SK-N-SH (cell line): Measurements from ENCODE around the gene SLC25A4.

Experiments
- CTCF ChIP-seq: fragments of 200-600 bp; sonication (generic); IDR thresholded peaks from 2 replicates; pipeline ENCODE4 v1.6.1; 2017; ENCODE audit warnings: antibody characterized with exemption, mild to moderate bottlenecking, moderate library complexity
- FOXJ3 ChIP-seq: sonication (generic); formaldehyde crosslinking; IDR thresholded peaks from 2 replicates; pipeline ENCODE4 v1.5.1; 2020; ENCODE audit warnings: mild to moderate bottlenecking, missing genetic modification reagents
- MAX ChIP-seq: IDR thresholded peaks from 2 replicates; pipeline ENCODE4 v1.4.0; 2012; ENCODE audit warnings: low read depth
- PBX3 ChIP-seq: IDR thresholded peaks from 2 replicates; pipeline ENCODE4; 2012
- RCOR1 ChIP-seq: fragments of 150-350 bp; IDR thresholded peaks from 2 replicates; pipeline ENCODE4 v1.6.1; 2017; ENCODE audit warnings: antibody characterized with exemption, low read length
- REST ChIP-seq: IDR thresholded peaks from 2 replicates; pipeline ENCODE4 v1.6.1; 2012; ENCODE audit warnings: mild to moderate bottlenecking, low read depth, low read length, moderate library complexity
- RFX5 ChIP-seq: IDR thresholded peaks from 2 replicates; pipeline ENCODE4 v1.6.1; 2012; ENCODE audit warnings: mild to moderate bottlenecking, improper control_type of control experiment, low read length
- SIN3A ChIP-seq: IDR thresholded peaks from 2 replicates; pipeline ENCODE4 v1.6.1; 2012; ENCODE audit warnings: low read depth, mild to moderate bottlenecking, low read length, moderate library complexity, borderline replicate concordance
- SMC3 ChIP-seq: IDR thresholded peaks from 2 replicates; pipeline ENCODE4 v1.6.1; 2012; ENCODE audit warnings: low read depth, low read length, improper control_type of control experiment
- TAF1 ChIP-seq: IDR thresholded peaks from 2 replicates; pipeline ENCODE4 v1.6.1; 2012; ENCODE audit warnings: low read depth, mild to moderate bottlenecking, low read length, moderate library complexity, borderline replicate concordance
- TCF12 ChIP-seq: IDR thresholded peaks from 2 replicates; pipeline ENCODE4 v1.4.0; 2012

- TF ChIP-seq MAX (no peak), CTCF (no peak), PBX3 (no peak), REST (no peak), RFX5 (no peak), TAF1 (no peak), TCF12 (no peak), SIN3A (no peak), RCOR1 (no peak), SMC3 (no peak), FOXJ3 (no peak)
Measured at GRCh38 chr4:185142564-185142911, 528 bp upstream of the SLC25A4 start.
